SJSA1 (cell line): Measurements from ENCODE around the gene MUS81. TPM values are rescaled to one million over a fixed set of nuclear protein-coding genes. Genes with fewer than 3 reads are reported as not detected.

ENCODE experiments used
- DNase-seq, 2 experiments: peaks; one replicate each; pipeline ENCODE4 v3.0.0-alpha.2; 2015 to 2020; ENCODE audit warnings: low spot score in 2 of 2, low read depth in 1 of 2
- H3K27ac ChIP-seq: fragments of 250-450 bp; sonication (Bioruptor Pico); 2 replicates; pipeline ENCODE4 v1.5.1; 2020; ENCODE audit warnings: mild to moderate bottlenecking, moderate library complexity
- H3K27me3 ChIP-seq: fragments of 250-450 bp; sonication (Bioruptor Pico); replicated peaks from 2 replicates; pipeline ENCODE4 v1.5.1; 2020; ENCODE audit warnings: mild to moderate bottlenecking, moderate library complexity
- H3K36me3 ChIP-seq: fragments of 250-450 bp; sonication (Bioruptor Pico); 2 replicates; pipeline ENCODE4 v1.5.1; 2020; ENCODE audit warnings: mild to moderate bottlenecking
- H3K4me1 ChIP-seq: fragments of 250-450 bp; sonication (Bioruptor Pico); replicated peaks from 2 replicates; pipeline ENCODE4 v1.6.1; 2021; ENCODE audit warnings: mild to moderate bottlenecking
- H3K4me3 ChIP-seq: fragments of 250-450 bp; sonication (Bioruptor Pico); 2 replicates; pipeline ENCODE4 v1.5.1; 2020; ENCODE audit warnings: mild to moderate bottlenecking
- H3K9me3 ChIP-seq: fragments of 250-450 bp; sonication (Bioruptor Pico); replicated peaks from 2 replicates; pipeline ENCODE4 v1.5.1; 2020; ENCODE audit warnings: mild to moderate bottlenecking
- total RNA-seq: library from RNA; depleted of rRNA; stranded (reverse); fragments of >200 nt; shearing (Covaris generic); gene quantifications from 2 replicates; pipeline ENCODE4 v1.2.3, GENCODE V29; 2014

Gene MUS81
- total RNA-seq, 1 experiment from 2014 or later: 130 TPM

GRCh38 chr11:65852508-65853245 lies 7.6 kb upstream of the MUS81 start:
- Histone ChIP-seq H3K27me3 (no peaks in the 10 kb centered on the region), H3K4me3 (no peak overlapping the region), H3K36me3 (peaks cover 75% of the 10 kb centered on the region), H3K27ac (no peak overlapping the region), H3K4me1 (peaks cover 11% of the 10 kb centered on the region), H3K9me3 (peaks cover 22% of the 10 kb centered on the region)
- no peak for DNase-seq

- no peak overlapping the region for H3K4me3 ChIP-seq
- peaks cover 78% of the 10 kb centered on the region for H3K36me3 ChIP-seq
- no peak overlapping the region for H3K27ac ChIP-seq
- no peaks in the 10 kb centered on the region for H3K27me3 ChIP-seq
- peaks cover 11% of the 10 kb centered on the region for H3K4me1 ChIP-seq
- DNase-seq: no peak
- peaks cover 22% of the 10 kb centered on the region for H3K9me3 ChIP-seq
These were observed 6.8 kb upstream of the MUS81 start for GRCh38 chr11:65853246-65853979.

DNA sequence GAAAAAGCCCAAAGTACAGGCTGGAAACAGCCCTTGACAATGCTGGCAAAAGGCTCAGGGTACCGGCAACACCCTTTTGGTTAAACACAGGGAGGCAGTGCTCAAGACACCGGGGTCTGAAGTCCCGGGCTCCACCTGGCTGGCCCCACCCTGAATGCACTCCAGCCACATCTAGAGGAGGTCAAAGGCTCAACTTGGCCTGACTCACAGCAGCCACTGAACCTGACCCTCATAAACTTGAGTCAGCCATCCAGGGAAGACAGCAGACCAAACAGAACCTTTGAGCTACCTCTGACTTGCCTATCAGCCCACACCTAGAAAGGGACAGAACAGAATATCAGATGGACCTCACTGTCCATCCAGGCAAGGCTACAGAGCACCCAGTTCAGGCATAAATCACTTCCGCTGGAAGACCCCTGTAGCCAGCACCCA lies 6.1 kb upstream of the MUS81 start:
- H3K36me3 ChIP-seq: peaks cover 78% of the 10 kb centered on the region
- DNase-seq: no peak
- H3K4me3 ChIP-seq: no peak overlapping the region
- no peak overlapping the region for H3K27ac ChIP-seq
- H3K4me1 ChIP-seq: peaks cover 15% of the 10 kb centered on the region
- peaks cover 22% of the 10 kb centered on the region for H3K9me3 ChIP-seq
- no peaks in the 10 kb centered on the region for H3K27me3 ChIP-seq

DNA sequence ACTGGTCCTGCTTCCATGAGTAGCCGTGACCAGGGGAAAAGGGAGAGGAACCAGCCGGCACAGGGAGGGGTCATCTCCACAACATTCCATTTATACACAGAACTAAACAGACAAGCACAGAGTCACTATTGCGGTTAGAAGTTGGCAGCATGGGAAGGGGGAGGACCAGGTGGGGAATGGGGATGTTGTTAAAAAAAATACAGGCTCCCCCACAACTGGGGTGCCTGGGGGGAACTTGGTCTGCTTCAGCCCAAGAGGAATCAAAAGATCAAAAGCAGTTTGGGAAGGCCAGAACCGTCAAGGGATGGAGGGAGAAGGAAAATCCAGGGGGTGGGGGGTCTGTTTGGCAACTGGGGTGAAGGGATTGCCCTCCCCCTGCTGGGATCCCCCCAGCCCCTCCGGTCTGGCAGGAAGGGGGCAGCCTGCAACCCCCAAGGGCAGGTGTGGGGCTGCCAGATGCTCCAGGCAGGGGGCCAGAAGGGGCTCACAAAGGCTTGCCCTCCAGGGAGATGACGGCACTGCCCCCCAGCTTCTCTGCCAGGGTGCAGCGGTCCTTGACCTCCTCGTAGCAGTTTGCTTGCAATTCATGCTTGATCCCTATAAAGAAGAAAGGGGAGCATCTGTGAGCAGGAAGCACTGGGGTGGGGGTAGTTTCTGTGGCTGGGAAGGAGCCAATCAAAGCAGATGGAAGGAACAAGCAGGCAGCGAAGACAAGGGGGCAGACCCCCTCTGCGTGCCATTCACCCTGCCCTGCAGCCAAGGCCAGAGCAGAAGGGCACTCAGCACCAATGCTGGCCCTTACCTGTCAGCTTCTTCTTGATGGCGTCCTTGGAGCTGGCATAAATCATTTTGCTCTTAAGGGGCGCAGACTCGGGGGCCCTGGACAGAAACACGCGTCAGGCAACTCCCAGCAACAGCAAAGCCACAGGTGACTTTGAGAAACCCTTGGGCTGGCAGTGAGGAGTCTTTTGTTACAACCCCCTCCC lies 5.1 kb upstream of the MUS81 start:
- Histone ChIP-seq H3K27ac (no peak overlapping the region), H3K4me1 (peaks cover 22% of the 10 kb centered on the region), H3K36me3 (peaks cover 78% of the 10 kb centered on the region), H3K27me3 (no peaks in the 10 kb centered on the region), H3K9me3 (peaks cover 22% of the 10 kb centered on the region), H3K4me3 (no peak overlapping the region)
- DNase-seq: no peak

GRCh38 chr11:65855927-65856363 lies 4.3 kb upstream of the MUS81 start:
- no peaks in the 10 kb centered on the region for H3K27me3 ChIP-seq
- no peak overlapping the region for H3K27ac ChIP-seq
- no peak for DNase-seq

GRCh38 chr11:65856689-65857499 lies 3.3 kb upstream of the MUS81 start:
- Histone ChIP-seq H3K27ac (peak overlapping the region; percentile 75), H3K4me3 (peak overlapping the region; percentile 93), H3K36me3 (peaks cover 76% of the 10 kb centered on the region), H3K9me3 (peaks cover 10% of the 10 kb centered on the region), H3K27me3 (no peaks in the 10 kb centered on the region), H3K4me1 (peaks cover 29% of the 10 kb centered on the region)
- peak; percentile 89 to 93 for DNase-seq

More at GRCh38 chr11:65855927-65856363, 4.3 kb upstream of the MUS81 start:
- Histone ChIP-seq H3K36me3 (peaks cover 76% of the 10 kb centered on the region), H3K9me3 (peaks cover 20% of the 10 kb centered on the region), H3K4me1 (peaks cover 22% of the 10 kb centered on the region), H3K4me3 (peak overlapping the region; percentile 93)

DNA sequence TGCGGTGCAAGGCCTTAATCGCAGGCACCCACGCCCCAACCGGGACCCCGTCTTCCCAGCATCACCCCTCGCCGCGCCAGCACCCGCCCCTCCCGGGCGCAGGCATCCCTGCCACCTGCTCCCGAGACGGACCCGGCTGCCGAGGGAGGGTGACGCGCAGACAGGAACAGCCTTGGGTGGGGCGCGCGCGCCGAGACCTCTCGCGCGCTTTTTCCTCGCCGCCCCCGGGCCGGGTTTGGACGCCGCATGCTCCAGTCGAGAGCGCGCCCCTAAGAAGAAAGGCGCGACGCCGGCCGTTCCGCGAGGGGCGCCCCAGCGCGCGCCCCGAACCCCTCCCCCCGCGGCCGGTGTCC lies 2.8 kb upstream of the MUS81 start:
- peak; percentile 74 to 76 for DNase-seq
- H3K27ac ChIP-seq: peak overlapping the region; percentile 75
- peaks cover 4% of the 10 kb centered on the region for H3K9me3 ChIP-seq
- H3K4me1 ChIP-seq: peaks cover 33% of the 10 kb centered on the region
- H3K36me3 ChIP-seq: peaks cover 76% of the 10 kb centered on the region
- H3K4me3 ChIP-seq: peak overlapping the region; percentile 93
- H3K27me3 ChIP-seq: no peaks in the 10 kb centered on the region

DNA sequence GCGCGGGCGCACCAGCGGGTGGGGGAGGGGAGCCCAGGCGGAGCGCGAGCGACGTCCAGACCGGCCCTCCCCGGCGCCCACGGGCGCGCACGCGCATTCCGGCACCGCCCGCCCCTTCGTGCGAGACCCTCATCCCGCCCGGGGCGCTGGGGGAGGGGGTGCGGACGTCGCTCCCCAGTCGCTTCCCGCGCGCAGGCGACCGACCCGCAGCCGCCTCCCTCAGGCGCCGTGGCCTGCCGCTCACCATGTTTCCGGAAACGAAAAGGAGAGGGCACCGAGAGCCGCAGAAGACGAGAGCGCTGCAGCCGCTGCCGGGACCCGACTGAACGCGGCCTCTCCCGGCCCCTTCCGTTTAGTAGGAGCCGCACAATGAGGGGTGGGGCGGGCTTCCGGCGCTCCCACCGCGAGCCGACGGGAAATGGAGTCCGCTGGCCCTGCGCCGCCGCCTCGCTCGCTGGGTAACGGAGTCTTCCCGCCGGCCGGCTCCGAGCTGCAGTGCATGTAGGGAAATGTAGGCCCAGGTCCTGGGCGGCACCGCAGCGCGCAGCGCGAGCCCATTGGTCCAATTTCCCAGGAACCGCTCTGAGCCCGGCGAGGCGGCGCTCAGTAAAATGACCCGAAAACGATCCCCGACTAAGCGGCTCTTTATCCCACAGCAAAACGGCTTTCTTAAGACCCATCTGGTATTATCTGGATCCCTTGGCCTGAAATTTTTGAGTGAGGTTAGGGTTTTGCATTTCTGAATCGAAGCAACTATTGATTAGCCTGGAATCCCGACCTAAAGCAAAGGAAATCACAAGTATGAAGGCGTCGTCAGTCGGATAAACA lies 2.2 kb upstream of the MUS81 start, which contains the start of gene CFL1:
Gene CFL1, minus strand, starts transcription at position 328 of the 828 bp plus-strand sequence. Its CDS starts 81 bp downstream, at position 247.
- DNase-seq: peak; percentile 100
- H3K36me3 ChIP-seq: peaks cover 76% of the 10 kb centered on the region
- peak within 1 kb of the TSS; percentile 93 for H3K4me3 ChIP-seq
- peaks cover 3% of the 10 kb centered on the region for H3K9me3 ChIP-seq
- H3K27me3 ChIP-seq: no peaks in the 10 kb centered on the region
- peaks cover 33% of the 10 kb centered on the region for H3K4me1 ChIP-seq
- H3K27ac ChIP-seq: peak within 1 kb of the TSS; percentile 75

- Histone ChIP-seq H3K9me3 (peaks cover 3% of the 10 kb centered on the region), H3K36me3 (peaks cover 76% of the 10 kb centered on the region), H3K27ac (peak overlapping the region; percentile 30), H3K4me3 (peak overlapping the region; percentile 93), H3K27me3 (no peaks in the 10 kb centered on the region), H3K4me1 (peaks cover 33% of the 10 kb centered on the region)
- DNase-seq: no peak
These were observed 1.5 kb upstream of the MUS81 start for GRCh38 chr11:65858681-65859087.

- Histone ChIP-seq H3K27ac (peak overlapping the region; percentile 81), H3K4me1 (peaks cover 33% of the 10 kb centered on the region), H3K36me3 (peaks cover 76% of the 10 kb centered on the region), H3K4me3 (peak overlapping the region; percentile 93), H3K27me3 (no peaks in the 10 kb centered on the region), H3K9me3 (peaks cover 3% of the 10 kb centered on the region)
- peak; percentile 100 for DNase-seq
These were observed 980 bp upstream of the MUS81 start for GRCh38 chr11:65859095-65859811.

- Histone ChIP-seq H3K4me3 (peak overlapping the region; percentile 93), H3K27me3 (no peaks in the 10 kb centered on the region), H3K9me3 (peaks cover 3% of the 10 kb centered on the region), H3K36me3 (peaks cover 76% of the 10 kb centered on the region), H3K4me1 (peaks cover 33% of the 10 kb centered on the region), H3K27ac (peak overlapping the region; percentile 81)
- DNase-seq: no peak
These were observed 388 bp upstream of the MUS81 start for GRCh38 chr11:65859812-65860277.
